Heart right ventricle (tissue), 16 donors: ENCODE measurements around the gene MAP3K6. TPM values are rescaled to one million over a fixed set of nuclear protein-coding genes. Genes with fewer than 3 reads are reported as not detected.
"Not testable (repeated sequence)": the region's sequence is repeated elsewhere in the genome, so short reads cannot be mapped to it uniquely, and the experiment has no call there.

Experiments
- ATAC-seq, 8 donors: fragments of 200-7000 bp; cut with Tn5 transposase; one replicate each; pipeline ENCODE4 v1.9.1; 2020; ENCODE audit warnings: mild to moderate bottlenecking in 8 of 8, moderate library complexity in 8 of 8, moderate number of reproducible peaks in 1 of 8
- DNase-seq, 2 donors: peaks; one replicate each; pipeline ENCODE4 v3.0.0-alpha.2; 2020
- H3K27ac ChIP-seq, 10 donors: fragments of 200-600 bp; sonication (generic) in 2 of 10; one replicate each; pipeline versions ENCODE4 v1.5.0 to v1.8.0; 2020 to 2022; ENCODE audit warnings: mild to moderate bottlenecking in 3 of 10
- H3K27me3 ChIP-seq, 7 donors: fragments of 200-600 bp; one replicate each; pipeline ENCODE4 v1.8.0; 2021 to 2022; ENCODE audit warnings: mild to moderate bottlenecking in 2 of 7
- H3K36me3 ChIP-seq, 9 donors: fragments of 200-600 bp; sonication (generic) in 1 of 9; one replicate each; pipeline versions ENCODE4 v1.5.0 to v1.8.0; 2020 to 2022; ENCODE audit warnings: mild to moderate bottlenecking in 2 of 9
- H3K4me1 ChIP-seq, 9 donors: fragments of 200-600 bp; sonication (generic) in 1 of 9; one replicate each; pipeline versions ENCODE4 v1.5.0 to v1.8.0; 2020 to 2022; ENCODE audit warnings: mild to moderate bottlenecking in 4 of 9
- H3K4me3 ChIP-seq, 10 donors: fragments of 200-600 bp; sonication (generic) in 2 of 10; one replicate each; pipeline versions ENCODE4 v1.5.0 to v1.8.0; 2020 to 2022; ENCODE audit warnings: mild to moderate bottlenecking in 7 of 10, moderate library complexity in 2 of 10
- H3K9me3 ChIP-seq, 11 donors: fragments of 200-600 bp in 10 of 11; sonication (generic) in 2 of 11; one replicate each; pipeline versions ENCODE4 v1.5.0 to v1.8.0; 2013 to 2022; ENCODE audit warnings: mild to moderate bottlenecking in 2 of 11, control low read depth in 1 of 11, moderate library complexity in 1 of 11
- WGBS, 2 donors: extraction: QIAGEN DNeasy Blood & Tissue Kit; methylation state at CpG; one replicate each; pipeline ENCODE4 v1.1.7; 2013; ENCODE audit warnings: inconsistent platforms in 1 of 2; 5-methylcytosine and 5-hydroxymethylcytosine counted together
- intact Hi-C, 10 donors: fragments of 100-400 bp; cut with DNase I; formaldehyde crosslinking; loops; one replicate each; pipeline versions ENCODE4 v1.11.1 to v1.14.2; 2022
- polyA plus RNA-seq, 2 donors: library from polyadenylated mRNA; stranded (reverse); fragments of 200-250 nt; gene quantifications; one replicate each; pipeline ENCODE4 v1.2.3, GENCODE V29; 2013
- total RNA-seq, 10 donors: library from RNA; stranded (reverse); fragmentation: NEBNext Ultra II Directional in 3 of 10; extraction: Animal tissue kit (Norgen Biotek cat#: 25700) in 3 of 10; gene quantifications; one replicate each; pipeline versions ENCODE4 v1.2.1 to v1.2.4, GENCODE V29; 2021 to 2023
- TF ChIP-seq, protein P1 (sequence below), 9 donors: fragments of 200-600 bp; sonication (generic) in 2 of 9; IDR thresholded peaks; one replicate each; pipeline versions ENCODE4 v1.5.0 to v1.8.0; 2021 to 2022; ENCODE audit warnings: antibody characterized with exemption in 9 of 9, mild to moderate bottlenecking in 5 of 9, moderate library complexity in 1 of 9
- donor health status: Arrhythmogenic right ventricular cardiomyopathy.
- donor health status: ischemic (EF 13 %, LVEDD 7.1; RV severe dilation, severe dysfunction).
- donor health status: healthy with polysubstance abuse.
- donor health status: DM: no; HTN: yes; CAD: no.
- donor health status: DM: no; HTN: no; CAD: no.
- donor health status: ischemic (EF 25% LVEDD 6.9; RV normal size, moderate dysfunction).
- donor health status: ischemic (EF 25% LVEDD 5.7; RV mildly dilated, moderate dysfunction).
- donor health status: healthy.
- donor health status: DM: yes; HTN: yes; CAD: no.
- donor health status: Ischemic cardiomyopathy.
- donor health status: ischemic (EF 35%, LVEDD 5.7; RV mildly dilated, moderate dysfunction).
- donor health status: nonischemic (EF 11% LVEDD 7.7; RV severe dilation, severe dysfunction).
- donor health status: DM: yes; HTN: yes; CAD: no.
- donor health status: PGD.
- donor health status: ischemic (EF 29% LVEDD 5.4; RV normal size, mild dysfunction).
- donor health status: nonischemic (EF 23%, LVEDD 6.1; RV moderate dilation, normal function).

Gene MAP3K6
- total and polyA plus RNA-seq, 12 donors, result 18.6 to 179 (median 30.4) TPM

DNA sequence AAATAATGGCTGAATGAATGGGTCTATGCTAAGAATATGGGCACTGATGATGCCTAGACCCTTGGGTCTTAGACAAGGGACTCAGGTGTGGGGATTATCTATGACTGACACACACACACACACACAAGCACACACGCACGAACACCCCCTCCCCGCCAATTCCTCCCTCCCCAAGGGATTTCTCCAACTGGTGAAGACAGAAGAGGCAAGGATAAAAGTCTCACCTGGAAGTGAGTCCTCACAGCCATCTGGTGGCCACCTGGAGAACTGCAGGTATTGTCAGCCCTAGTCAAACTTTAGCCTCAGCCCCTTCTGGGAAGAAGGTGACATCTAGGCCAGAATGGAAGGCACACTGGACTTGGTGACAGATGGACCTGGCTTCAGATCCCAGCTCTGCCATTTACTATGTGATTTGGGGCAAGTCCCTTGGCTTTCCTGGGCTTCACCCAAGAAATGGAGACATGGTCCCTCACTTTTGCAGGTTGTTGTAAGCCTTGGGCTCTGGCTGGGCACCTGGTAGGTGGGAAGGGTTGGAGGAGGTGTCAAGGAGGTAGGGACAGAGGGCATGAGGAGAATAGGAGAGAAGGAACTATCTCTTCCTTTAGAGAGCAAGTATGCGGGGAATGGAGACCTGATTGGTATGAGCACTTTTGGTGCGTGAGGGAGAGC is 21.7 kb upstream of the MAP3K6 start:
- Histone ChIP-seq H3K9me3 (no peaks in the 10 kb centered on the region), H3K4me3 (no peak overlapping the region), H3K27ac (peak overlapping the region in 6 of 10 donors; percentile 6 to 48 (median 44)), H3K36me3 (no peaks in the 10 kb centered on the region), H3K4me1 (peaks cover 7 to 27% (median 20%) of the 10 kb centered on the region in 9 donors), H3K27me3 (peaks cover 0 to under 1% (median 0%) of the 10 kb centered on the region in 7 donors)
- WGBS, 2 donors, result 40% methylated on average over 5 of the region's 5 CpGs
- intact Hi-C loops, result loop anchor here in 6 of 10 donors (1.0 to 10.0 kb wide), 6 partner anchors 22 to 284 kb away; partner anchors contain the start of gene MAP3K6 (in 1 of the 6)
- no peak for ATAC-seq
- TF ChIP-seq, protein P1, sequence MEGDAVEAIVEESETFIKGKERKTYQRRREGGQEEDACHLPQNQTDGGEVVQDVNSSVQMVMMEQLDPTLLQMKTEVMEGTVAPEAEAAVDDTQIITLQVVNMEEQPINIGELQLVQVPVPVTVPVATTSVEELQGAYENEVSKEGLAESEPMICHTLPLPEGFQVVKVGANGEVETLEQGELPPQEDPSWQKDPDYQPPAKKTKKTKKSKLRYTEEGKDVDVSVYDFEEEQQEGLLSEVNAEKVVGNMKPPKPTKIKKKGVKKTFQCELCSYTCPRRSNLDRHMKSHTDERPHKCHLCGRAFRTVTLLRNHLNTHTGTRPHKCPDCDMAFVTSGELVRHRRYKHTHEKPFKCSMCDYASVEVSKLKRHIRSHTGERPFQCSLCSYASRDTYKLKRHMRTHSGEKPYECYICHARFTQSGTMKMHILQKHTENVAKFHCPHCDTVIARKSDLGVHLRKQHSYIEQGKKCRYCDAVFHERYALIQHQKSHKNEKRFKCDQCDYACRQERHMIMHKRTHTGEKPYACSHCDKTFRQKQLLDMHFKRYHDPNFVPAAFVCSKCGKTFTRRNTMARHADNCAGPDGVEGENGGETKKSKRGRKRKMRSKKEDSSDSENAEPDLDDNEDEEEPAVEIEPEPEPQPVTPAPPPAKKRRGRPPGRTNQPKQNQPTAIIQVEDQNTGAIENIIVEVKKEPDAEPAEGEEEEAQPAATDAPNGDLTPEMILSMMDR (IDR thresholded peaks at IDR 0.05), result peak; percentile 77 to 90 (median 88)
- DNase-seq, result peak; percentile 68 to 72

DNA sequence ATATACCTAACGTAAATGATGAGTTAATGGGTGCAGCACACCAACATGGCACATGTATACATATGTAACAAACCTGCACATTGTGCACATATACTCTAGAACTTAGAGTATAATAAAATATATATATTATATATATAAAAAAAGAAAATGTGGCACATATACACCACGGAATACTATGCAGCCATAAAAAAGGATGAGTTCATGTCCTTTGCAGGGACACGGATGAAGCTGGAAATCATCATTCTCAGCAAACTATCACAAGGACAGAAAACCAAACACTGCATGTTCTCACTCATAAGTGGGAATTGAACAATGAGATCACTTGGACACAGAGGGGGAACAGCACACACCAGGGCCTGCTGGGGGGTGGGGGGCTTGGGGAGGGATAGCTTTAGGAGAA is 18.0 kb upstream of the MAP3K6 start:
- not testable (repeated sequence) for H3K27me3 ChIP-seq, H3K27ac ChIP-seq, H3K36me3 ChIP-seq, H3K4me3 ChIP-seq, ATAC-seq, DNase-seq, H3K9me3 ChIP-seq
- peaks cover 0 to 17% (median 5%) of the 10 kb centered on the region in 9 donors for H3K4me1 ChIP-seq
- intact Hi-C loops, result loop anchor here in 4 of 10 donors (5.0 to 10.0 kb wide), 3 partner anchors 82 to 280 kb away; no protein-coding TSS in a partner anchor
- 91 to 95% methylated on average over 3 of the region's 3 CpGs for whole genome bisulfite sequencing, 2 donors

DNA sequence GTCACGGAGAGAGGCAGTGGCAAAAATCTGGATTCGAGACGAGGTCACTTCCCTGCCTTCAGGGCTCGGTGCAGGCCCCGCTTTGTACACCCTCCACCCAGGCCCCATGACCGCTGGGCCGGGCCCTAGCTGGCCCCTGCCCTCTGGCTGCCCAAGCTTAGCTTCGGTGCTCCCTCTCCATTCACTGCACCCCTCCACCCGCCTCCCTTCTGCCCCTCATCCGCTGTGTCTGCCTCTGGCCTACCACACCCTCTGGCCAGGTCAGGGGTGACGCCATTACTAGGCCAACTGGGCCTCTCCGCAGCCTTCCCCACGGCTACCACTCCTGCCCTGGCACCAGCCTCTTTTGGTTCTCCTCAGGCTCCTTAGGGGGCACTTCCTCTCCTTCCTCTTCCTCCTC is 16.9 kb upstream of the MAP3K6 start:
- TF ChIP-seq, protein P1 (IDR thresholded peaks at IDR 0.05), result no peak
- Histone ChIP-seq H3K4me1 (peaks cover 0 to 18% (median 4%) of the 10 kb centered on the region in 9 donors), H3K36me3 (no peaks in the 10 kb centered on the region), H3K27ac (no peak overlapping the region), H3K4me3 (no peak overlapping the region), H3K27me3 (peaks cover 0 to 9% (median 0%) of the 10 kb centered on the region in 7 donors), H3K9me3 (no peaks in the 10 kb centered on the region)
- intact Hi-C loops, result loop anchor here in 3 of 10 donors (5.0 to 10.0 kb wide), 3 partner anchors 81 to 279 kb away; no protein-coding TSS in a partner anchor
- DNase-seq, result no peak
- 90 to 93% methylated on average over 13 of the region's 13 CpGs for WGBS, 2 donors
- ATAC-seq, result no peak

DNA sequence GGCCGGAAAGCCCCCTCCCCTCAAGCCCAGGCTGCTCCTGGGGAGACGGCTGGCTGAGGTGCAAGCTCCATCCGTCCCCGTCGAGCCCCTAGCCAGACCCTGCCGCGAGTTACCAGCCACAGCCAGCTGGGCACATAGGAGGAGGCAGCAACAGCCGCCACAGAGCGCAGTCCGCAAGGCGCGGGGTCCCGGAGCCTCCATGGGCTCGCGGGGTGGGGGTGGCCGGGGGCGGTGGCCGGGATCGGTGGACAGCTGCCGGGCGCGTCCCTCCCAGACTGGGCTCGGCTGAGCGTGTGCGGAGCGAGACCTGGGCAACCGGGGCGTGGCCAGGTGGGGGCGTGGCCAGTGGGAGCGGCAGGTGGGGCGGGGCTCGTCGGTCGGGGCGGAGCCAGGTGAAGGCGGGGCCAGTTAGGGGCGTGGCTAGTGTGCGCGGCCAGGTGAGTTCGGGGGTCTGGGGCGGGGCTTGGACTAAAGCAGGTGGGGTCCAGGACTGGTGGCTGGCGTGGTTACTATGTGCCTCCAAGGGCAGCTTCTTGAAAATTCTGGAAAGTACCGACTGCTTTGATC is 16.4 kb upstream of the MAP3K6 start, which contains the start of gene CD164L2:
CD164L2 (minus strand) TSS at position 295 of the 567 bp plus-strand sequence; CDS start at position 201, 94 bp downstream.
- intact Hi-C loops, result loop anchor here in 3 of 10 donors (5.0 to 10.0 kb wide), 3 partner anchors 81 to 278 kb away; no protein-coding TSS in a partner anchor
- H3K27ac ChIP-seq, result no peak within 1 kb of the TSS
- no peak for DNase-seq
- 17 to 25% methylated on average over 40 to 43 of the region's 43 CpGs for WGBS, 2 donors
- H3K36me3 ChIP-seq, result no peaks in the 10 kb centered on the region
- H3K4me1 ChIP-seq, result peaks cover 0 to 18% (median 6%) of the 10 kb centered on the region in 9 donors
- peak in 2 of 8 donors; percentile 7 to 30 for ATAC-seq
- peaks cover 0 to 9% (median 0%) of the 10 kb centered on the region in 7 donors for H3K27me3 ChIP-seq
- H3K4me3 ChIP-seq, result no peak within 1 kb of the TSS
- TF ChIP-seq, protein P1 (IDR thresholded peaks at IDR 0.05), result no peak
- H3K9me3 ChIP-seq, result no peaks in the 10 kb centered on the region
